ENCODE measurements around the gene CCDC60. TPM values are rescaled to one million over a fixed set of nuclear protein-coding genes. Genes with fewer than 3 reads are reported as not detected.

Gene CCDC60
- total and polyA plus RNA-seq, 10 donors: not detected

- Histone ChIP-seq H3K27me3 (replicated peaks in 1 of 7) (no peaks in the 10 kb centered on the region), H3K9me3 (no peaks in the 10 kb centered on the region), H3K36me3 (no peaks in the 10 kb centered on the region), H3K4me1 (no peaks in the 10 kb centered on the region), H3K4me3 (no peak overlapping the region), H3K27ac (no peak overlapping the region)
- DNase-seq: no peak
- intact Hi-C loops (cut with DNase I; ENCODE audit: low total_unique reads): no loop called here
- no peak for TF ChIP-seq POLR2A (IDR thresholded peaks at IDR 0.05)
- no peak for TF ChIP-seq POLR2AphosphoS5 (IDR thresholded peaks at IDR 0.05)
- no peak for TF ChIP-seq CTCF (IDR thresholded peaks at IDR 0.05 in 8 of 11, conservative IDR thresholded peaks at IDR 0.05 in 3 of 11)
- WGBS, 5 donors: 66 to 79% (median 71%) methylated on average over 7 of the region's 7 CpGs
Observed at GRCh38 chr12:119302451-119303080, 32.0 kb upstream of the CCDC60 start.

GRCh38 chr12:119306593-119306992 lies 27.9 kb upstream of the CCDC60 start:
- Histone ChIP-seq H3K4me3 (no peak overlapping the region), H3K27ac (no peak overlapping the region), H3K4me1 (no peaks in the 10 kb centered on the region), H3K36me3 (no peaks in the 10 kb centered on the region), H3K9me3 (no peaks in the 10 kb centered on the region), H3K27me3 (replicated peaks in 1 of 7) (no peaks in the 10 kb centered on the region)
- WGBS, 5 donors: 77 to 90% (median 81%) methylated on average over 6 of the region's 6 CpGs
- intact Hi-C loops (cut with DNase I; ENCODE audit: low total_unique reads): no loop called here
- DNase-seq: no peak
- no peak for TF ChIP-seq POLR2AphosphoS5 (IDR thresholded peaks at IDR 0.05)

- no peak for TF ChIP-seq POLR2AphosphoS5 (IDR thresholded peaks at IDR 0.05)
- no peak for TF ChIP-seq CTCF (IDR thresholded peaks at IDR 0.05 in 8 of 11, conservative IDR thresholded peaks at IDR 0.05 in 3 of 11)
- no peak for TF ChIP-seq POLR2A (IDR thresholded peaks at IDR 0.05)
- Histone ChIP-seq H3K36me3 (no peaks in the 10 kb centered on the region), H3K27me3 (replicated peaks in 1 of 7) (no peaks in the 10 kb centered on the region), H3K27ac (no peak overlapping the region), H3K4me1 (no peaks in the 10 kb centered on the region), H3K4me3 (no peak overlapping the region), H3K9me3 (no peaks in the 10 kb centered on the region)
- intact Hi-C loops (cut with DNase I; ENCODE audit: low total_unique reads): no loop called here
- DNase-seq: no peak
- WGBS, 5 donors: 74 to 89% (median 83%) methylated on average over 2 of the region's 2 CpGs
Observed at GRCh38 chr12:119307747-119308146, 26.8 kb upstream of the CCDC60 start.

GRCh38 chr12:119308708-119309456 lies 25.6 kb upstream of the CCDC60 start:
- Histone ChIP-seq H3K36me3 (no peaks in the 10 kb centered on the region), H3K27ac (no peak overlapping the region), H3K4me3 (no peak overlapping the region), H3K4me1 (no peaks in the 10 kb centered on the region), H3K9me3 (no peaks in the 10 kb centered on the region), H3K27me3 (replicated peaks in 1 of 7) (no peaks in the 10 kb centered on the region)
- intact Hi-C loops (cut with DNase I; ENCODE audit: low total_unique reads): no loop called here
- whole genome bisulfite sequencing, 5 donors: 67 to 81% (median 70%) methylated on average over 19 of the region's 19 CpGs
- TF ChIP-seq CTCF (IDR thresholded peaks at IDR 0.05 in 8 of 11, conservative IDR thresholded peaks at IDR 0.05 in 3 of 11) (no peak), POLR2A (IDR thresholded peaks at IDR 0.05) (no peak), POLR2AphosphoS5 (IDR thresholded peaks at IDR 0.05) (no peak)
- no peak for DNase-seq
